PC-9 (cell line): ENCODE data around the gene PAGR1.

Experiments used
- EZH2 ChIP-seq: fragments of 200-600 bp; sonication (generic); IDR thresholded peaks from 2 replicates; pipeline ENCODE4 v1.8.0; 2017; ENCODE audit warnings: antibody characterized with exemption, low read depth
- TF ChIP-seq, protein P1 (sequence below): fragments of 200-600 bp; sonication (generic); conservative IDR thresholded peaks from 2 replicates; pipeline ENCODE4 v1.6.1; 2017; ENCODE audit warnings: mixed run types, antibody characterized with exemption, mild to moderate bottlenecking, moderate library complexity

DNA sequence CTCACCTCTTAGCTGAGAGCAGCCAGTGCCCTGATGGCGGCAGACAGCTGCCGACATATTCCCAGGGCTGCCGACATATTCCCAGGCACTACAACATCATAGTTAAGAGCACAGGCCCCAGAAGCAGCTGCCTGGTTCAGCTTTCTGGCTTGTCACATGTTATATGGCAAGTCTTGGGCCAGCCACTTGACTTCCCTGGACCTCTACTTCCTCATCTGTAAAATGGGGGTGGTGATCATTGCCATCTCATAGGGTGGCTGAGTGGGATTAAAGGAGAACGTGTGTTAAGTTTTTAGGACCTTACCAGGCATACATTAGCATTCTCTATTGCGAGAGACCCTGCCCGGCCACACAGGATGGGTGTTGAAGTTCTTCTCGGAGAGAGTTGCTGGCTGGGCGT lies 28.0 kb downstream of the PAGR1 start:
- TF ChIP-seq, protein P1, sequence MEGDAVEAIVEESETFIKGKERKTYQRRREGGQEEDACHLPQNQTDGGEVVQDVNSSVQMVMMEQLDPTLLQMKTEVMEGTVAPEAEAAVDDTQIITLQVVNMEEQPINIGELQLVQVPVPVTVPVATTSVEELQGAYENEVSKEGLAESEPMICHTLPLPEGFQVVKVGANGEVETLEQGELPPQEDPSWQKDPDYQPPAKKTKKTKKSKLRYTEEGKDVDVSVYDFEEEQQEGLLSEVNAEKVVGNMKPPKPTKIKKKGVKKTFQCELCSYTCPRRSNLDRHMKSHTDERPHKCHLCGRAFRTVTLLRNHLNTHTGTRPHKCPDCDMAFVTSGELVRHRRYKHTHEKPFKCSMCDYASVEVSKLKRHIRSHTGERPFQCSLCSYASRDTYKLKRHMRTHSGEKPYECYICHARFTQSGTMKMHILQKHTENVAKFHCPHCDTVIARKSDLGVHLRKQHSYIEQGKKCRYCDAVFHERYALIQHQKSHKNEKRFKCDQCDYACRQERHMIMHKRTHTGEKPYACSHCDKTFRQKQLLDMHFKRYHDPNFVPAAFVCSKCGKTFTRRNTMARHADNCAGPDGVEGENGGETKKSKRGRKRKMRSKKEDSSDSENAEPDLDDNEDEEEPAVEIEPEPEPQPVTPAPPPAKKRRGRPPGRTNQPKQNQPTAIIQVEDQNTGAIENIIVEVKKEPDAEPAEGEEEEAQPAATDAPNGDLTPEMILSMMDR = no peak
- TF ChIP-seq EZH2 = no peak
